Superior temporal gyrus (tissue), 1 donor: ENCODE measurements around the gene LRRC49.

ENCODE experiments used
- DNase-seq: peaks from one replicate; pipeline ENCODE4 v3.0.0-alpha.2; 2016; ENCODE audit errors: extremely low spot score

LRRC49 gene

DNA sequence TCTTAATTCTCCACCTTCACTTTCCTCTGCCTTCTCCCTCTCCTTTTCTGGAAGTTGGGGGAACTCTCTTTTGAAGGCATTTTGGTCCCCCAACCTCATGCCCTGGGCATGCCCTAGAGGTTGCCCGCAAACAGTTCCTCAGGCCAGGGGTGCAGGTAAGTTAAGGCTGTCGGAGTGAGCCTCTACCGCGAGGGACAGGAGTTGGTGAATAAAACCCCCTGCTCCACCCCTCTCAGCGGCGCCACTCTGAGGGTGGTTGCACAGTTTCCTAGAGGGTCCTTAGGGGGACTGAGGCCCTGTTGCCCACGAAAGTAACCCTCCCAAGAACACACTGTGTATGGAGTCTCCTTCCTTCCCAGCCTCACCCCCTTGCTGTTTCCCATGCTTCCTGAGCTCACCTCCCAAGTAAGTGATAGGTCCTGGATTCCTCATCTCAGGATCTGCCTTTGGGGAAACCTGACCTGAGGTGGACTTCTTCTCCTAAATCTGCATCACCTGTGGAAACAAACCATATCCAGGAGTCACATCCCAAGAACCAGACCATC, 199.5 kb downstream of the LRRC49 start:
- DNase-seq: no peak

DNA sequence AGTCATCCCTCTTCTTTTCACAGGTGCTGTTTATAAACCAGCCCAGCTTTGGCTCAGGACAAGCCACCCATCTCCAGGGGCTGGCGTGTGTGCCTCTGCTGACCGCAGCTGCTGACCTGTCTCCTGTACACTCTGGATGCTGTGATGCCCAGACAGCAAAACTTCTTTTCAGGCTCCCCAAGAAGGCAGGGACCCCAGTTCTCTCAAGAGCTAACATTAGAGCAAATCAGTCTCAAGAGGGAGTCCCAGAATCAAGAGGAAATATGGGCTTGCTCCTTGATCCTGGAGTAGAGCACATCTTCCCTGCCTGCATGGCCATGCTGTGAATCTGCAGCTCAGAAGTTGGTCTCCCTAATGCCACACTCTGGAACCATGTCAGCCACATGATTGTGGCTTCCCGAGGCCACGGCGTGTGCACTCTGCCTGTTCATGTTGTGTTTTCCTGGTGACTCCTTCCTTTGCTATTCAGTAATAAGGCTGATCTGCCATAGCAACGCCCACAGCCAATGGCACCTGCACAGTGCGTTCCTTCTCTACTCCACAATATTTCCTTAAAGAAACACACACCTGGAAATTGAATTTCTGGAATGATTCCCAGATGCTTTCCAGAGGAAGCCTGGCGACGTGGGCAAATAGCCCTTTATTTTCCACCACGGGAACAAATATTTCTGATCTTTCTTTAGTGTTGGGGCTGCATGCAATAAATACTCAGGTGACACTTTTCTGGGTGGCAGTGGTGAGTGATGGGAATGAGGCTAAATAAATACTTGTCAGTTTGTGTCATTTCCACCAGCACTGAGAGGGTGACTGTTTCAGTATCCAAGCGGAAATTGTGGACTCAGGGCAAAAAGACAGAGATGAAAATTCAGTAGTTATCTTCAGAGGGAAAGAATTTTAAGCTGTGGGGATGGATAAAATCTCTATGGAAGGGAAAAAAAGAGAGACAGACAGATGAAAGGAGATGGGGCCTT, 200.7 kb downstream of the LRRC49 start:
- DNase-seq: no peak

DNA sequence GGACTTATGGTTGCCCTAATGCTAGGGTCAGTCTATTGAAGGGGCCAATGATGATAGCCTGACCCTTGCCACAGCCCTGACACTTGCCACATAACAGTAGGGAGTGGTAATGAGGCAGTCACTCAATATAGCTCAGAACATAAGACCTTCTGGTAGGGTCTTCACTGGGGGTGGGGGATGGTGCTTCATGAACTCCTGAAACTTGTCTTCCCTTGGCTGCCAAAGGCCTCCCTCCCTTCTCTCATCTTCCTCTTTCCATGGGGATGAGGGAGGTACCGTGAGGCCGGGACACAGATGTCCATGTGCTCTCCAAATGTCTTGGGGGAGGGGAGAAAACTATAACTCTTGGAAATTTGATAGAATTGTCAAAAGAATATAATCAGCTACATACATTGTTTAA, 201.5 kb downstream of the LRRC49 start:
- DNase-seq: no peak

DNA sequence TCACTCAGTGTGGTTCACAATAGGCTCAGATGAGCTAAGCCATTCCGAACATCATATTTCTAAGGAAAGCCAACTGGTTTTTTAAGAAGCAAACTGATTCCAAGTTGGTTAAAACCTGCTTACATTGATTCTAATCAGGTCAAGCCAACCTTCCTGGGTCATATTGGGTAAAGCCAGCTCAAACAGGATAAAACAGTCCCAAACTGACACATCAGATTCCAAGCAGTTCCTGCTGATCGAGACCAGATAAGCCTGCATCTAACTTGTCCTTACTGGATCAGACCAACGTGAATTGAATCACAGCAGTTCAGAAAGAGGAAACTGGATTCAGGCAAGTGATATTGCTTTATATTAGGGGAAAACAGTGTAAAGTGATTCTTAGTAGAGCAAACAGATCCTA, 204.1 kb downstream of the LRRC49 start:
- no peak for DNase-seq

DNA sequence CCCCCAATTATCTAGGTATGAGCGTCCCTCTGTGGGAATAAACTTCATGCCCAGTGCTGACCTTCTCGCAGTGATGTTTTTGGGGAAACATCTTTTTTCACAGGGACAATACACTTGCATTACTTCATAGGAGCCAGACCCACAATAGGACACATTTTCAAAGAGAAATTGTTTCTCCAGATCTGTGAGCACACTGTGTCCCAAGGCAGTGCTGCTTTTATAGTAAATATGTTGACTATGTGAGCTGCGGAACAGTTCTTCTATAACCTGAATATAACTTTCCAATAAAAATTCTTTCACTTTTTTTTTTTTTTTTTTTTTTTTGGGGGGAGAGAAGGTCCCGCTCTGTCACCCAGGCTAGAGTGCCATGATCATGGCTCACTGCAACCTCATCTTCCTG, 205.3 kb downstream of the LRRC49 start:
- no peak for DNase-seq

DNA sequence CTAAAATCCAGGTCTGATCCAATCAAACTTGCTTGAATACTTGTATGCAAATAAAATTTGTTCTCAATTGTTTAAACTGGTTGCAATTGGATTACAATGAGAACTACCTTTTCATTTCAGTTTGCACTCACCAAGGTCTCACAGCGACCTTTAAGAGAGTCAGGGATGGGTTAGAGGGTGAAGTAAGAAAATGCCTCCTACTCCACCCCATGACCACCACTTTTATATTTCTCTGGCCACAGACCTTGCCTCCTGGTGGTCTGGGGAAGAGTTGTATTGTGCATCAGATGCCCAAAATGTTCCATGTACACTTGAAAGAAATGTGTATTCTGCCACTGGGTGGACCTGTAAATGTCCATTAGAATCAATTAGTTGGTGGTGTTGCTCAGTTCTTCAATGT, 206.3 kb downstream of the LRRC49 start:
- DNase-seq: no peak
